Body of pancreas (tissue), 4 donors: Measurements from ENCODE around the gene MRPL40.

Source experiments
- POLR2A ChIP-seq, 3 donors: fragments of 450-650 bp; IDR thresholded peaks; one replicate each; pipeline ENCODE4 v1.6.1; 2016; ENCODE audit warnings: antibody characterized with exemption in 3 of 3, mild to moderate bottlenecking in 2 of 3
- TF ChIP-seq, protein P1 (sequence below), 7 experiments: fragments of 450-650 bp in 4 of 7; fragments of 200-600 bp in 3 of 7; sonication (generic) in 3 of 7; IDR thresholded peaks; one replicate each; pipeline ENCODE4 v1.5.1; 2016 to 2019; ENCODE audit warnings: antibody characterized with exemption in 7 of 7

DNA sequence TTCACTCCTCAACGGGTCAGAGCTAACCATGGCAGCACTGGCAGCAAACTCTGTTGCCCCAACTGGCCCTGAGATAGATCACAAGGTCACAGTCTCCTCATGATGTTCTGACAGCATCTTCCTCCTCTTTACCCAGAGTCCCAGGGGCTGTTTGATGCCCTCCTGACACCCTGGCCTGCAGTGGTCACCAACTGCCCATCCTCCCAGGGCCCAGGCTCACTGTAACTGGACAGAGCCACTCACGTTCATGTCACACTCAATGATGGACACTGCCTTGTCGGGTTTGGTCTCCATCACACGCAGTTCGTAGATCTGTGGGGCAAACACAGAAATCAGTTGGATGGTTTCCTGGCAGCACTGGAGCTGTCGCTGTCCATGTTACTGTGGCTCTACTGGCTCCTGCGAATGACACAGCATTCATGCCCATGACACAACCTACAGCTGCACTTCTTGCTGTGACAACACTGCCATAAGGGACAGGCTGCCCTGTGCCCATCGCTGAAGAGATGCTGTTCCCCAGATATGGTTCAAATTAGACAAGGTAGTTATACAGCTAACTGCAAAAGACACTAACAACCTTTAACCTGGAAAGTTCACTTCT is 25.6 kb downstream of the MRPL40 start:
- TF ChIP-seq POLR2A (IDR thresholded peaks at IDR 0.05): no peak
- TF ChIP-seq, protein P1, sequence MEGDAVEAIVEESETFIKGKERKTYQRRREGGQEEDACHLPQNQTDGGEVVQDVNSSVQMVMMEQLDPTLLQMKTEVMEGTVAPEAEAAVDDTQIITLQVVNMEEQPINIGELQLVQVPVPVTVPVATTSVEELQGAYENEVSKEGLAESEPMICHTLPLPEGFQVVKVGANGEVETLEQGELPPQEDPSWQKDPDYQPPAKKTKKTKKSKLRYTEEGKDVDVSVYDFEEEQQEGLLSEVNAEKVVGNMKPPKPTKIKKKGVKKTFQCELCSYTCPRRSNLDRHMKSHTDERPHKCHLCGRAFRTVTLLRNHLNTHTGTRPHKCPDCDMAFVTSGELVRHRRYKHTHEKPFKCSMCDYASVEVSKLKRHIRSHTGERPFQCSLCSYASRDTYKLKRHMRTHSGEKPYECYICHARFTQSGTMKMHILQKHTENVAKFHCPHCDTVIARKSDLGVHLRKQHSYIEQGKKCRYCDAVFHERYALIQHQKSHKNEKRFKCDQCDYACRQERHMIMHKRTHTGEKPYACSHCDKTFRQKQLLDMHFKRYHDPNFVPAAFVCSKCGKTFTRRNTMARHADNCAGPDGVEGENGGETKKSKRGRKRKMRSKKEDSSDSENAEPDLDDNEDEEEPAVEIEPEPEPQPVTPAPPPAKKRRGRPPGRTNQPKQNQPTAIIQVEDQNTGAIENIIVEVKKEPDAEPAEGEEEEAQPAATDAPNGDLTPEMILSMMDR (IDR thresholded peaks at IDR 0.05): no peak
